Psoas muscle (tissue), 8 donors: Measurements from ENCODE around the gene ERC2. TPM values are rescaled to one million over a fixed set of nuclear protein-coding genes. Genes with fewer than 3 reads are reported as not detected.

Experiments
- ATAC-seq, 4 donors: fragments of 200-7000 bp; cut with Tn5 transposase; one replicate each; pipeline ENCODE4 v1.9.1; 2020; ENCODE audit warnings: moderate library complexity in 3 of 4, mild to moderate bottlenecking in 2 of 4
- DNase-seq, 2 donors: peaks; one replicate each; pipeline ENCODE4 v3.0.0-alpha.2; 2020
- H3K27ac ChIP-seq: fragments of 200-600 bp; one replicate; pipeline ENCODE4 v1.8.0; 2022
- H3K27me3 ChIP-seq, 3 donors: fragments of 200-600 bp in 1 of 3; one replicate each; pipeline versions ENCODE4 v1.6.1 to v1.8.0; 2013 to 2022; ENCODE audit warnings: low read length in 2 of 3, mild to moderate bottlenecking in 2 of 3, moderate library complexity in 1 of 3; ENCODE audit not compliant: insufficient read depth in 3 of 3
- H3K36me3 ChIP-seq, 2 donors: fragments of 200-600 bp in 1 of 2; one replicate each; pipeline versions ENCODE4 v1.6.1 to v1.8.0; 2013 to 2022; ENCODE audit warnings: low read depth in 1 of 2, mild to moderate bottlenecking in 1 of 2, moderate library complexity in 1 of 2; ENCODE audit not compliant: insufficient read depth in 1 of 2
- H3K4me1 ChIP-seq: fragments of 200-600 bp; one replicate; pipeline ENCODE4 v1.8.0; 2022
- H3K4me3 ChIP-seq: fragments of 200-600 bp; one replicate; pipeline ENCODE4 v1.8.0; 2022; ENCODE audit warnings: mild to moderate bottlenecking
- H3K9me3 ChIP-seq: fragments of 200-600 bp; one replicate; pipeline ENCODE4 v1.8.0; 2022
- CTCF ChIP-seq: fragments of 200-600 bp; IDR thresholded peaks from one replicate; pipeline ENCODE4 v1.8.0; 2022; ENCODE audit warnings: antibody characterized with exemption
- WGBS, 3 donors: extraction: QIAGEN DNeasy Blood & Tissue Kit; methylation state at CpG; one replicate each; pipeline versions ENCODE4 v1.1.6 to v1.1.7; 2013; 5-methylcytosine and 5-hydroxymethylcytosine counted together
- intact Hi-C, 2 donors: fragments of 100-400 bp; cut with DNase I; formaldehyde crosslinking; loops; one replicate each; pipeline versions ENCODE4 v1.11.0 to v1.14.2; 2022
- polyA plus RNA-seq, 3 donors: library from polyadenylated mRNA; stranded (reverse); fragments of 200-250 nt; gene quantifications; one replicate each; pipeline ENCODE4 v1.2.3, GENCODE V29; 2013
- total RNA-seq, 4 donors: library from RNA; stranded (reverse); fragmentation: NEBNext Ultra II Directional in 2 of 4; extraction: Animal tissue kit (Norgen Biotek cat#: 25700) in 2 of 4; gene quantifications; one replicate each; pipeline versions ENCODE4 v1.2.1 to v1.2.4, GENCODE V29; 2021 to 2023
- donor health status: healthy with polysubstance abuse.
- donor health status: DM: no; HTN: no; CAD: no; lungs with moderate emphysema.
- donor health status: Bipolar disorder and iron deficiency.
- donor health status: healthy.
- donor health status: DM: yes; HTN: yes; CAD: no.
- donor health status: DM: no; HTN: no; CAD: no.
- donor health status: DM: no; HTN: no; CAD: no.
- donor health status: DM: yes; HTN: yes; CAD: no.

Gene ERC2
- total and polyA plus RNA-seq, 7 donors = 0.04 to 0.15 TPM; not detected in 5

GRCh38 chr3:56304069-56304468 lies 164.2 kb downstream of the ERC2 start:
- no peak overlapping the region for H3K27ac ChIP-seq
- no peak overlapping the region for H3K4me3 ChIP-seq
- H3K9me3 ChIP-seq = no peaks in the 10 kb centered on the region
- WGBS, 3 donors = 76 to 89% (median 78%) methylated on average over 1 of the region's 1 CpG
- intact Hi-C loops = no loop called here
- H3K36me3 ChIP-seq = no peaks in the 10 kb centered on the region
- TF ChIP-seq CTCF = no peak
- peaks cover 0 to 2% (median 0%) of the 10 kb centered on the region in 3 donors for H3K27me3 ChIP-seq
- no peaks in the 10 kb centered on the region for H3K4me1 ChIP-seq
- DNase-seq (no peak), ATAC-seq (no peak)

DNA sequence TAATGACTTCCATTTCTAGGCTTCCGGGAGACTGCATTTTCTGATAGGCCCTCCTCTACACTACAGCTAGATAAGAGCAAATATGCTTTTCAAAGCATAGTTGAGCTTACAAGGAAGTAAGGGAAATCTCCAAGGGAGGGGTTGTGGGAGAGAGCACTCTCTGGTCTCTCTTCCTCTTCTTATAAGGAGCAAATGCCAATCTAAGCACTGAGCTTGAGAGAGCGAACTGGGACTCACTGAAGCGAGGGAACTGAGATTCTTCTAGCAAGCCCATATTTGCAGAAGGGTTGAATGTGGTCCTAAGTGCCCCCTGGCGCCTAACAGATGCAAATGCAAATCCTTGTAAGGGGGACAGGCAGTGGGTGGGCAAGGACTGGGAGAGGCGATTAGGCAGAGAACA lies 164.8 kb downstream of the ERC2 start:
- Histone ChIP-seq H3K27me3 (peaks cover 0 to 2% (median 0%) of the 10 kb centered on the region in 3 donors), H3K27ac (no peak overlapping the region), H3K4me1 (no peaks in the 10 kb centered on the region), H3K9me3 (no peaks in the 10 kb centered on the region), H3K4me3 (no peak overlapping the region), H3K36me3 (no peaks in the 10 kb centered on the region)
- peak; percentile 28 for TF ChIP-seq CTCF
- ATAC-seq (no peak), DNase-seq (no peak)
- 29 to 32% (median 30%) methylated on average over 5 of the region's 5 CpGs for whole genome bisulfite sequencing, 3 donors
- intact Hi-C loops = no loop called here

DNA sequence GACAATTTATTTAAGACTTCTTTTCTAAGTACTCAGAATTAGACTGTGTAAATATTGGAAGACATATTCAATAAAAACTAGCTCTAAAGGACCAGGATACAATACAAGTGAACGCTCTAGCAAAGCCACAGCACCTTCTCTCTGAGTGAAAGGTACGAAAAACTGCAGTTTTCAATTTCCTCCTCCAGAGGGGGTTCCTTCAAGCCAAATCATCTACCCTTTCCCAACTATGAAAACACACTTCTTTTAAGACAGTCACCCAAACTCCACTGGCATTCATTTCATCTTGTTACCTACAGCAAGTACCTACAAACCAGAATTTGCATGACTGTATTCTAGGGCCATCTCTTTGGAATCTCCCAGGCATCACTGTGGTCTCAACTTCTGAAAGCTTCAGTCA lies 165.8 kb downstream of the ERC2 start:
- Histone ChIP-seq H3K9me3 (no peaks in the 10 kb centered on the region), H3K36me3 (no peaks in the 10 kb centered on the region), H3K27ac (no peak overlapping the region), H3K27me3 (peaks cover 0 to 2% (median 0%) of the 10 kb centered on the region in 3 donors), H3K4me3 (no peak overlapping the region), H3K4me1 (no peaks in the 10 kb centered on the region)
- TF ChIP-seq CTCF = no peak
- ATAC-seq (no peak), DNase-seq (no peak)
- 80 to 86% (median 85%) methylated on average over 2 of the region's 2 CpGs for WGBS, 3 donors
- intact Hi-C loops = no loop called here

- Histone ChIP-seq H3K9me3 (no peaks in the 10 kb centered on the region), H3K36me3 (no peaks in the 10 kb centered on the region), H3K27me3 (no peaks in the 10 kb centered on the region), H3K27ac (no peak overlapping the region), H3K4me3 (no peak overlapping the region), H3K4me1 (no peaks in the 10 kb centered on the region)
- WGBS, 3 donors = 50 to 53% (median 51%) methylated on average over 3 of the region's 3 CpGs
- no peak for TF ChIP-seq CTCF
- no peak for DNase-seq
- no peak for ATAC-seq
- intact Hi-C loops = no loop called here
Observed at GRCh38 chr3:56297281-56297840, 170.9 kb downstream of the ERC2 start.

DNA sequence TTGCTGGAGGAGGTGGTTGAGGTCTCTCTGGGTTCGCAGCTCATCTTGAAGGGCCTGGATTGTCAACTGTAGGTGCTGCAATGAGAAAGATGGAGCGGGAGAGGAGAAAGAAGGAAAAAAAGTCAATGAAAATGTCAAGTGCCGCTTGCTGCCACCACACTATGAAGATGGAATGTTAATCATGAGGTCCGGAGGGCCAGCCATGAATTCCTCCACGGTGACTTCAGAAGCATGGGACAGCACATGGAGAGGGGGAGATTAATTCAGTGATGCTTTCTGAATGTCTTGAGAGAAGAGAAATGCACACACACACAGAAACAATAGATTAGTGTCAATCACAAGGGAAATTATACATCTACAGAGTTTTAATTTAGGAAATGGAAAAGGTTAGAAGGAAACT lies 171.9 kb downstream of the ERC2 start:
- DNase-seq (no peak), ATAC-seq (no peak)
- H3K4me1 ChIP-seq = no peaks in the 10 kb centered on the region
- H3K27me3 ChIP-seq = no peaks in the 10 kb centered on the region
- TF ChIP-seq CTCF = no peak
- no peak overlapping the region for H3K27ac ChIP-seq
- H3K9me3 ChIP-seq = no peaks in the 10 kb centered on the region
- H3K4me3 ChIP-seq = no peak overlapping the region
- H3K36me3 ChIP-seq = no peaks in the 10 kb centered on the region
- intact Hi-C loops = no loop called here
- 61 to 73% (median 65%) methylated on average over 5 of the region's 5 CpGs for WGBS, 3 donors
